GM21390 (cell line): ENCODE measurements around the gene MMRN2.
"Not testable (repeated sequence)": the region's sequence is repeated elsewhere in the genome, so short reads cannot be mapped to it uniquely, and the experiment has no call there.

Experiments
- ATAC-seq: cut with Tn5 transposase; IDR thresholded peaks from one replicate; pipeline ENCODE4 v1.9.1; 2021; ENCODE audit not compliant: unreplicated experiment

The MMRN2 gene

GRCh38 chr10:86956195-86956847 is 1.1 kb downstream of the MMRN2 start:
- ATAC-seq, result no peak

GRCh38 chr10:86955501-86956194 is 1.8 kb downstream of the MMRN2 start:
- ATAC-seq, result no peak

GRCh38 chr10:86954681-86955500 is 2.5 kb downstream of the MMRN2 start:
- ATAC-seq, result no peak

- ATAC-seq, result no peak
These were observed 3.4 kb downstream of the MMRN2 start for GRCh38 chr10:86953747-86954680.

- not testable (repeated sequence) for ATAC-seq
These were observed 4.7 kb downstream of the MMRN2 start for GRCh38 chr10:86952697-86953096.

GRCh38 chr10:86952106-86952505 is 5.3 kb downstream of the MMRN2 start:
- ATAC-seq, result no peak

- ATAC-seq, result no peak
These were observed 6.1 kb downstream of the MMRN2 start for GRCh38 chr10:86951184-86951761.

- ATAC-seq, result no peak
These were observed 7.1 kb downstream of the MMRN2 start for GRCh38 chr10:86950349-86950748.

GRCh38 chr10:86947806-86948205 is 9.6 kb downstream of the MMRN2 start:
- not testable (repeated sequence) for ATAC-seq

GRCh38 chr10:86946213-86947155 is 10.9 kb downstream of the MMRN2 start:
- ATAC-seq, result no peak

- ATAC-seq, result no peak
These were observed 11.8 kb downstream of the MMRN2 start for GRCh38 chr10:86945361-86946212.

GRCh38 chr10:86944907-86945306 is 12.5 kb downstream of the MMRN2 start:
- ATAC-seq, result no peak

- ATAC-seq, result no peak
These were observed 12.9 kb downstream of the MMRN2 start for GRCh38 chr10:86944471-86944870.

GRCh38 chr10:86944031-86944419 is 13.4 kb downstream of the MMRN2 start:
- ATAC-seq, result no peak

GRCh38 chr10:86943316-86944030 is 13.9 kb downstream of the MMRN2 start:
- ATAC-seq, result no peak

- ATAC-seq, result no peak
These were observed 14.7 kb downstream of the MMRN2 start for GRCh38 chr10:86942441-86943315.

GRCh38 chr10:86941991-86942421 is 15.4 kb downstream of the MMRN2 start:
- no peak for ATAC-seq
